ENCODE measurements around the gene THUMPD2.
"Not testable (repeated sequence)": the region's sequence is repeated elsewhere in the genome, so short reads cannot be mapped to it uniquely, and the experiment has no call there.

THUMPD2 gene

DNA sequence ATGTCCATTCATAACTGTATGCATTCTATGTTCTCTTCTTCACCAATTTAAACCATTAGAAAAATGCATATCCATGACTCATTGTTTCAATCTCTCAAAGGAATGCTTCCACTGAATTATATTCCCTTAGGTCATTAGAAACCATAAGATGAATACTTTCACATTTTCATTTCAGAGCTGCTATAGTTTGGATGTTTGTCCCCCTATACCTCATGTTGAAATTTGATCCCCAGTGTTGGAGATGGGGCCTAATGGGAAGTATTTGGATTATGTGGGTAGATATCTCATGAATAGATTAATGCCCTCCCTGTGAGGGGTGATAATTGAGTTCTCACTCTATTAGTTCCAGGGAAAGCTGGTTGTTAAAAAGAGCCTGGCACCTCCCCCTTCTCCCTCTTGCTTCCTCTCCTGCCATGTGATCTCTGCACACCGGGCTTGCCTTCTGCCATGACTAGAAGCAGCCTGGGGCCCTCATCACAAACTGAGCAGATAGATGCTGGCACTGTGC, 35.7 kb downstream of the THUMPD2 start:
- peak; percentile 47 for DNase-seq

DNA sequence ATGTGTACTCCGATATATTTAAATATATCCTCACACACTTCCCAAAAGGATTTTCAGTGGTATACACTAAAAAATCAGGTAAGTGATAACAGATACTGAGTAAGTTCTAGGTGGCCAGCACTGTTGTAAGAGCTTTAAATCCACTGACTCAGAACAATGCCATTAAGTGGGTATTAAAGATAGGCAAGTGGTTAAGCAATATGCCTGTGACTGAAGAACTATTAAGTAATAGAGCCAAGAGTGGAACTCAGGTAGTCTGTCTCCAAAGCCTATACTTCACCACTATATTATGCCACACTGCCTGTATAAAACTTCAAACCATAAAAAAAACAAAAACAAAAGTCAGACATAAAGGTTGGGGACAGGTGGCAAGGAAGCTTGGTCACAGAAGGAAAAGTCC, 37.2 kb downstream of the THUMPD2 start:
- no peak for DNase-seq

- DNase-seq = no peak
Measured at GRCh38 chr2:39739386-39739785, 39.7 kb downstream of the THUMPD2 start.

- DNase-seq = no peak
Measured at GRCh38 chr2:39738936-39739335, 40.1 kb downstream of the THUMPD2 start.

DNA sequence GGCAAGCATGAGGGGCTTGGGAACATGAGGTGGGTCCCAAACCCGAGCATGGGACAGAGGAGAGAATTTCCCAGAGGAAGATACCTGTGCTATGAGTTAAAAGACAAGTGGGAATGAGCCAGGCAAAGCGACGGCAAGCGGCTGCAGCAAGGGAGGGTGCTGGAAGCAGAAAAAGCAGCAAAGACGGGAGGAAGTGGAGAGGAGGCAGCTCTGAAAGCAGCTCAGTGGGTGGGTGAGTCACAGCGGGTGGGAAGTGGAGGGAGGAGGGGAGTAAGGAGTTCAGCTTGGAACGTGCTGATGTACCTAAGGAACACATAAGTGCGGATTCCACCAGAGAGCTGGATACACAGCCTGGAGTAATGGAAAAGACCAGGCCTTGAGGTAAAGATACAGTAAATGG, 41.4 kb downstream of the THUMPD2 start:
- no peak for DNase-seq

DNA sequence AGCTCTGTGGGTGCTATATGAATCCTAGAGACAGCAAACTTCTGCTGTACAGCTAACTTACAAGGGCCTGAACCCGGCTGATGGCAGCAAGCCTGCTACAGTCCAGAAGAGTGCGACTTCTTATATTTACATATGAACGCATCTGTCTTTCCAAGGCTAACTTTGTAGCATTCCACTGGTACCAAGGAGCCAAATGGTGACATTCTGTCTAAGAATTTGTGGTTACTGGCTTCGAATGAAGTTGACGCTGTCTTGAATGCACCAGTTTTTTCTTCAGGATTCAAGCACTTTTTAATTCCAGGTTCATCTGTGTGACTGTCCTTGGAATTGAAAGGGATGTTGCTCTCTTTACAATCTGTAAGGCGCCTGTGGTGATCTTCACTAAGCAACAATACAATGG, 42.4 kb downstream of the THUMPD2 start:
- DNase-seq = no peak

DNA sequence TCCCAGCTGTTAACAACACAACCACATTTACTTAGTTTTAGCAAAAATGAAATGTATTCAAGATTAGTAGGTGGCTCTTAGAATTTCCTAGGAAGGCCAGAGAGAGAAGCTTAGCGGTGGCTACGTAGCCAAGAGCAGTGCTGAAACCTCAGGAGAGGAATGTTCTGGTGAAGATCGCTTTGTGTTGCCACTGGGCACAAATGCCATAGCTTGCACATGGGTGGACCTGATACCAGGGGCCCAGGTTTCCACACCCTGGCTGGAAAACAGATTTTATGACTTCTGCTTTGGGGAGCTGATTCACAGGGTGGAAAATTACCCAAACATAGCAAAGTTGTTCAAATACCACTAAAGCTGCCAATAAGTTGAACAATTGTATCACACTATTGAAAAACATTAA, 43.4 kb downstream of the THUMPD2 start:
- DNase-seq = no peak

GRCh38 chr2:39734445-39734844, 44.6 kb downstream of the THUMPD2 start:
- no peak for DNase-seq

- DNase-seq = no peak
Measured at GRCh38 chr2:39733070-39733674, 45.9 kb downstream of the THUMPD2 start.

DNA sequence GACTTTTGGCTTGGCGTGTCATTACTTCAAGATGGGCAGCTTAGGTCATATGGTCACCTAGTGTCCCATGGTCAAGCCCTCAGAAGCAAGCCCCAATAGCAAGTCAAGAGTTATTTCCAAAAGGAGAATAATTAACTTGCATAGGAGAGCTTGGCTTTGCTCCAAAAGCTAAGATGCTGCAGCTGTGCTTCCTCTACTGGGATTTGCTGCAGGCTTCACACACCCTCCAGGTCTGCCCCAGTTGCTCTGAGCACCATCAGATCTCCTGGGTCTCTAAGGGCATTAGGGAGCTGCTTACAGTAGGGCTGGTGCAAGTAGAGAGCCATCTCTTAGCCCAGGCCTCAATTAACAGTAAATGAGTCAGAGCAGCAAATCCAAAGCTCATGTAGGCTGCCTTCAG, 46.6 kb downstream of the THUMPD2 start:
- DNase-seq = no peak

- DNase-seq = no peak
Measured at GRCh38 chr2:39731546-39731945, 47.5 kb downstream of the THUMPD2 start.

DNA sequence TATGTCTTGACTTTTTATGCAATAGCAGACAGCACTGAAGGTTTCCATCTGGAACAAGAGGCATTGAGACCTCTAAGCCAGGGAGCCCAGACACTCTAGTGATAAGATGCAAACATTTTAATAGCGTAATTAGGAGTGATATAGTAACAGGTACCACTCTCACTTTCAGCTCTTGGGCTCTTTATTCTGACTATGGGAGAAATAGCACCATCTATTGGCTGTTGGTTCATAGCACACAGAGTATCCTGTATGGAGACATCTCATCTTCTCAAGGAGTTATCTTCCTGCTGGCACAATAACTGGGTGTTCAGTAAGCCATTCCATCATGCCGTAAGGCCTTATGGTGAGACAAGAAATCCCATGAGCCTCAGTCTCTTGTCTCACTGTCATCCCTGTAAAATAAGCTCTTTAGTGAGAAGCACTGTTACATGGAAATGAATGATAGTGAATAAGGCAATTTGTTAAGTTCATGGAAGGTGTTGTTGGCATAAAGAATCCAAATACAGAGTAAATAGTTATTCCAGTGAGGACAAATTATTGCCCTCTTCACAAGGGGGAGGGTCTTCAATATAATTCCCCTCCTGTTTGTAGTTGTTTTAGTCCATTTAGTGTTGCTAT, 48.3 kb downstream of the THUMPD2 start:
- peak; percentile 37 for DNase-seq

- no peak for DNase-seq
Measured at GRCh38 chr2:39730276-39730675, 48.8 kb downstream of the THUMPD2 start.

- peak; percentile 64 for DNase-seq
Measured at GRCh38 chr2:39728941-39729351, 50.1 kb downstream of the THUMPD2 start.

DNA sequence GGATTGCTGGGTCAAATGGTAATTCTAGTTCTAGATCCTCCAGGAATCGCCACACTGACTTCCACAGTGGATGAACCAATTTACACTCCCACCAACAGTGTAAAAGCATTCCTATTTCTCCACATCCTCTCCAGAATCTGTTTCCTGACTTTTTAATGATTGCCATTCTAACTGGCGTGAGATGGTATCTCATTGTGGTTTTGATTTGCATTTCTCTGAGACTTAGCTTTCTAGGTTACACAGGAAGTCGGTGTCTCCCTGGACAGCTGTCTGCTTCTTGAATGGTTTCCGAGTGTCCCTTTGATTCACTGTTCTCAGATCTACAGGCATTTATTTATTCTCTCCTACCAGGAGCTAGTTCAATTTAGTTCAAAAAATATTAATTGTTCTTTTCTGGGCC, 51.0 kb downstream of the THUMPD2 start:
- DNase-seq = not testable (repeated sequence)

DNA sequence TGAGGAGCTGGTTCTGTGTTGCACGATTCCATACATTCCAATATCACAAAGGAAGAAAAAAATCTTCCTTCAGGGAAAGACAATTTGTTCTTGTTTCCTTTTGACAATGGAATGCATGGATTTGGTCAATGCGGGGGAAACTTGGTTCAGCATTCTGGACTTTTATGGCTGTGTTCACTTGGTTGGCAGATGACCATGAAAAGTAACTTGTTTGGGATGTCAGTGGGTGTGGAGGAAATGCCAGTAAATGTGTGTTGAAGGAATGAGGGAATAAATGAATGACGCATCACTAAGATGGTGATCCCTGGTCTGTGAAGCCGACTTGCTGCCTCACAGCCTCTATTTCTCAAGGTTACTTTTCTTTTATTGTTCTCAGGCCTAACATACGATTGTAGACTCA, 53.7 kb downstream of the THUMPD2 start:
- no peak for DNase-seq

DNA sequence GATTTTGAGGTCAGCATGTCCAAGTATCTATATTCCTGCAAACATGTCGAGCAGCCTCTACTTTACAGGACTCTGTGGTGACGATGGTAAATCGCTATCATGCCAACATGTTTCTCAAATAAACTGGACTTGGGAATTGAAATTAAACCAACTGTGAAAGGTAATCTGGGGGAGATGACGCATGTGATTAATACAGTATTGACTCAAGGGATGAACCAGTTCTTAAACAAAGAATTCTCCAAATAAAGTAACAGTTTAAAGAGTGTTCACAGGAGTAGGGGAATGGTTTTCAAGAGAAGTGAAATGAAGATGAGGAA, 54.3 kb downstream of the THUMPD2 start:
- DNase-seq = no peak

- DNase-seq = no peak
Measured at GRCh38 chr2:39723946-39724827, 54.9 kb downstream of the THUMPD2 start.

DNA sequence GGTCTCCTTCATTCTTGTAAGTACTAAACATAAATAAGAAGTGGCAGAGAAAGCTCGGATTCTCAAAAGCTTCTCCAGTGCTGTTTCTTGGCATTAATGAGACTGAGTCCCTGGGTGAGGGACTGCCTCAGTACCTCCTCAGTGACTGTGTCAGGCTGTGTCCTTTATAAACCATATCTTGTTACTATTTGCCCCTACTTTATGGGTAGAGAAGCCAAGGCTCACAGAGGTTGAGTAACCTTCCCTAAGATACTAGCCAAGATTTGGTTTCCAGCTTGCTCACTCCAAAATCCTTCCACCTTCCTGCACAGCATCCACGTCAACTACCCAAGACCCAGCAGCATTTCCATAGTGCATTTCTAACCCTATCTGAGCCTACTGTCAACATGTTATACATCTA, 55.6 kb downstream of the THUMPD2 start:
- no peak for DNase-seq

DNA sequence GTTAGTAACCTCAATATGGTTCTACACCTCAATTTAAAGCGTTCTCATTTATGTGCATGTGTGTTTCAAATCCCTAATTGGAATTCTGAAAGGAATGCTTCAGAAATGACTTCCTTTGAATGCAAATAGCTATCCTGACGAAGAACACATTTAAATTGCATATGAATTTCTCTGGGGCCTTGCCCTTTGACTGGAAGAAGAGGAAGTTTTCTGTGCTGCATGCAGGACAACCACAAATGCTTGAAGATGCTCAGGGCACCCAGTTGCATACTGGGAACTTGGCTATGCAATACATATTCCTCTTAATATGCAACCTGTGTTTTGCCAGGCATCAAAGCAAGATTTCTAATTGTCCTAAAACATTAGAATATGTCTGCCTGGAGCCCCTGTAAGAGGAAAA, 58.1 kb downstream of the THUMPD2 start:
- DNase-seq = no peak

- no peak for DNase-seq
Measured at GRCh38 chr2:39719317-39719716, 59.7 kb downstream of the THUMPD2 start.

GRCh38 chr2:39718483-39718882, 60.6 kb downstream of the THUMPD2 start:
- DNase-seq = no peak

DNA sequence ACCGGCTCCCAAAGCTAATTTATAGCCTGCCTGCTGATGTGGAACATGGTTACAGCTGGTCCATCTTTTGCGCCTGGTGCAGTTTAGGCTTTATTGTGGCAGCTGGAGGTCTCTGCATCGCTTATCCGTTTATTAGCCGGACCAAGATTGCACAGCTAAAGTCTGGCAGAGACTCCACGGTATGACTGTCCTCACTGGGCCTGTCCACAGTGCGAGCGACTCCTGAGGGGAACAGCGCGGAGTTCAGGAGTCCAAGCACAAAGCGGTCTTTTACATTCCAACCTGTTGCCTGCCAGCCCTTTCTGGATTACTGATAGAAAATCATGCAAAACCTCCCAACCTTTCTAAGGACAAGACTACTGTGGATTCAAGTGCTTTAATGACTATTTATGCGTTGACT, 62.0 kb downstream of the THUMPD2 start:
- no peak for DNase-seq

- no peak for DNase-seq
Measured at GRCh38 chr2:39715822-39716221, 63.2 kb downstream of the THUMPD2 start.

Measured in NCI-H146 (cell line).